SJSA1 (cell line): ENCODE data around the gene PDE3A. TPM values are rescaled to one million over a fixed set of nuclear protein-coding genes. Genes with fewer than 3 reads are reported as not detected.

Source experiments
- DNase-seq, 2 experiments: peaks; one replicate each; pipeline ENCODE4 v3.0.0-alpha.2; 2015 to 2020; ENCODE audit warnings: low spot score in 2 of 2, low read depth in 1 of 2
- H3K27ac ChIP-seq: fragments of 250-450 bp; sonication (Bioruptor Pico); 2 replicates; pipeline ENCODE4 v1.5.1; 2020; ENCODE audit warnings: mild to moderate bottlenecking, moderate library complexity
- H3K27me3 ChIP-seq: fragments of 250-450 bp; sonication (Bioruptor Pico); replicated peaks from 2 replicates; pipeline ENCODE4 v1.5.1; 2020; ENCODE audit warnings: mild to moderate bottlenecking, moderate library complexity
- H3K36me3 ChIP-seq: fragments of 250-450 bp; sonication (Bioruptor Pico); 2 replicates; pipeline ENCODE4 v1.5.1; 2020; ENCODE audit warnings: mild to moderate bottlenecking
- H3K4me1 ChIP-seq: fragments of 250-450 bp; sonication (Bioruptor Pico); replicated peaks from 2 replicates; pipeline ENCODE4 v1.6.1; 2021; ENCODE audit warnings: mild to moderate bottlenecking
- H3K4me3 ChIP-seq: fragments of 250-450 bp; sonication (Bioruptor Pico); 2 replicates; pipeline ENCODE4 v1.5.1; 2020; ENCODE audit warnings: mild to moderate bottlenecking
- H3K9me3 ChIP-seq: fragments of 250-450 bp; sonication (Bioruptor Pico); replicated peaks from 2 replicates; pipeline ENCODE4 v1.5.1; 2020; ENCODE audit warnings: mild to moderate bottlenecking
- total RNA-seq: library from RNA; depleted of rRNA; stranded (reverse); fragments of >200 nt; shearing (Covaris generic); gene quantifications from 2 replicates; pipeline ENCODE4 v1.2.3, GENCODE V29; 2014

Gene PDE3A
- total RNA-seq, 1 experiment from 2014 or later: 0.13 TPM

- H3K36me3 ChIP-seq: no peaks in the 10 kb centered on the region
- H3K4me3 ChIP-seq: no peak overlapping the region
- H3K9me3 ChIP-seq: no peaks in the 10 kb centered on the region
- H3K27me3 ChIP-seq: no peaks in the 10 kb centered on the region; the same call in 1 of the 2 replicates
- DNase-seq: no peak
- H3K27ac ChIP-seq: no peak overlapping the region
- H3K4me1 ChIP-seq: no peaks in the 10 kb centered on the region
These were observed 140.6 kb downstream of the PDE3A start for GRCh38 chr12:20508962-20509361.

DNA sequence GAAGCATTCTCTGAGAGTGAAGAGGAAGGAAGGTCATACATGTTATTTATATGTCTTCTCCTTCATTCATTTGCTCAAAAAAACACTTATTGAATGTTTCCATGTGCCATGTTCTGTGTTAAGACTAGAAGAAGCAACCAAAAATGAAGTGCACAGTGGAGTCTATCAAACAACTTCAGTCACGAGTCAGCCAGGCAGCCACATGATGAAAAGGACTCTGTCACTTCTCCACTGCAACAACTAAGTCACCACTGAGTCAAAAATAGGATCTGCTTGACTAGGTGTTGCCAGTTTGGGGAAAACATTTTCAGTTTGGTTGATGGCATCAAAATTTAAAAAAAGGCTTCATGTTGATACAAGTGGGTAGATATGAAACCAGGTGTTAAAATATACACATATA is 142.5 kb downstream of the PDE3A start:
- H3K36me3 ChIP-seq: no peaks in the 10 kb centered on the region
- no peaks in the 10 kb centered on the region for H3K4me1 ChIP-seq
- H3K27me3 ChIP-seq: no peaks in the 10 kb centered on the region; the same call in 1 of the 2 replicates
- no peak overlapping the region for H3K27ac ChIP-seq
- no peak overlapping the region for H3K4me3 ChIP-seq
- DNase-seq: no peak
- no peaks in the 10 kb centered on the region for H3K9me3 ChIP-seq

- DNase-seq: no peak
- Histone ChIP-seq H3K27me3 (no peaks in the 10 kb centered on the region; the same call in 1 of the 2 replicates), H3K36me3 (no peaks in the 10 kb centered on the region), H3K4me1 (no peaks in the 10 kb centered on the region), H3K9me3 (no peaks in the 10 kb centered on the region), H3K4me3 (no peak overlapping the region), H3K27ac (no peak overlapping the region)
These were observed 144.9 kb downstream of the PDE3A start for GRCh38 chr12:20513189-20513588.

GRCh38 chr12:20514598-20514997 is 146.3 kb downstream of the PDE3A start:
- Histone ChIP-seq H3K9me3 (no peaks in the 10 kb centered on the region), H3K4me1 (no peaks in the 10 kb centered on the region), H3K4me3 (no peak overlapping the region), H3K27me3 (no peaks in the 10 kb centered on the region; the same call in 1 of the 2 replicates), H3K36me3 (no peaks in the 10 kb centered on the region), H3K27ac (no peak overlapping the region)
- DNase-seq: no peak

- no peaks in the 10 kb centered on the region for H3K27me3 ChIP-seq
- no peak overlapping the region for H3K27ac ChIP-seq
These were observed 152.2 kb downstream of the PDE3A start for GRCh38 chr12:20520532-20520931.

DNA sequence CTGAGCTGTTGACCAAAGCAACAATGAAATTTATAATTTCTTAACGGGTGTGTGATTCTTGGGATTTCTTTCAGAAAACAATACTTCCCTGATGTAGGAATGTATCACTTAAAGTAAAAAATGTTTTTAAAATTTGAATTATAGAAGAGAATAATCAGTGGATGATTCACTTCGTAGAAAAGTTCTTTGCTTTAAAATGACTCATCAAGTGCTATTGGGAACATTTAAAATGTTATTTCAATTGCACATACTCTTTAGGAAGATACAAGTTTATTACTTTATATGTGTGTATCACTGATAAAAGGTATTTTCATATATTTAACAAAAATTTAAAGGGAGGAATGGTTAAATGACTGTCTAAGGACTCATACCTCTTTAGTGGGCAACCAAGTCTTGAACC is 155.3 kb downstream of the PDE3A start:
- H3K4me1 ChIP-seq: no peaks in the 10 kb centered on the region
- no peaks in the 10 kb centered on the region for H3K36me3 ChIP-seq
- H3K27ac ChIP-seq: no peak overlapping the region
- no peaks in the 10 kb centered on the region for H3K9me3 ChIP-seq
- H3K4me3 ChIP-seq: no peak overlapping the region
- no peaks in the 10 kb centered on the region for H3K27me3 ChIP-seq
- no peak for DNase-seq

More at GRCh38 chr12:20520532-20520931, 152.2 kb downstream of the PDE3A start:
- DNase-seq: no peak
- H3K9me3 ChIP-seq: no peaks in the 10 kb centered on the region
- no peaks in the 10 kb centered on the region for H3K36me3 ChIP-seq
- H3K4me1 ChIP-seq: no peaks in the 10 kb centered on the region
- H3K4me3 ChIP-seq: no peak overlapping the region

DNA sequence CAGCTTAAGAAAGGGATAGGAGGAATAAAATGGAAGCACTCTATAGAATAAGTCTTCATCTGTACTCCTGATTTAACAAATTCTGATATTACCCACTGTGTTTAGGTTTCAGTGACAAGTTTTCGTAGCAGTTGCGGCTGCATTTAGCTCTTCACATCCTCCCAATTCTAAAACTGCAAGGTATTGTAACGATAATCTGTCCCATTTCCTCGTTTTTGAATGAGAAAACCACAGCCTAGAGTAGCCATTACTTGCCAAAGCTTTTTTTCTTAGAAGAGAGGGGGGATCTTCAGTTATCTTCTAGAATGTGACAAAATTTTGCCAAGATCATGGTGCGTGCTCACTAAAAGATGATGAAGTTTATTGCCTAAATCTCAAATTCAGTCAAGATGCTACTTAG is 155.8 kb downstream of the PDE3A start:
- Histone ChIP-seq H3K9me3 (no peaks in the 10 kb centered on the region), H3K36me3 (no peaks in the 10 kb centered on the region), H3K4me1 (no peaks in the 10 kb centered on the region), H3K4me3 (no peak overlapping the region), H3K27ac (no peak overlapping the region), H3K27me3 (no peaks in the 10 kb centered on the region)
- DNase-seq: no peak

GRCh38 chr12:20525064-20525610 is 156.8 kb downstream of the PDE3A start:
- Histone ChIP-seq H3K9me3 (no peaks in the 10 kb centered on the region), H3K4me1 (no peaks in the 10 kb centered on the region), H3K36me3 (no peaks in the 10 kb centered on the region), H3K27me3 (no peaks in the 10 kb centered on the region), H3K4me3 (no peak overlapping the region), H3K27ac (no peak overlapping the region)
- no peak for DNase-seq

GRCh38 chr12:20527417-20528163 is 159.3 kb downstream of the PDE3A start:
- H3K27ac ChIP-seq: no peak overlapping the region
- no peaks in the 10 kb centered on the region for H3K4me1 ChIP-seq
- H3K4me3 ChIP-seq: no peak overlapping the region
- DNase-seq: no peak
- H3K27me3 ChIP-seq: no peaks in the 10 kb centered on the region
- H3K9me3 ChIP-seq: no peaks in the 10 kb centered on the region
- H3K36me3 ChIP-seq: no peaks in the 10 kb centered on the region

DNA sequence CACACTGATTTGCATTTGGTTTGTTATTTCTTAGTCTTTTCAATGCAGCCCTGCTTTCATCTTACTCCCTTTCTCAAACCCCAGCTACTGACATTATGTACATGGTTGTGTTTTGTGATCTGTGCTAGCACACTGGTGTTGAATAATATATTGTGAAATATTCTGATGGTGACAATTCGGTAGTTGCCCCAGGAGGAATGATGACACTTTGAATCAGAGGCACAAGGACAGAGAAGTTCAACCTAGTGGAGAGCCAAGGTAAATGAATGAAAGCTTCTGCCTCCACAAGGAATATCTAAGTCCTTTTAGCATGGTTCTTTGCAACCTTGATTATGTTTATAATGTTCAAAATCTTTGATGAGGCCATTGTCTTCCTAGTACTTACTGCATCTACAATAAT is 159.9 kb downstream of the PDE3A start:
- Histone ChIP-seq H3K4me3 (no peak overlapping the region), H3K27ac (no peak overlapping the region)

GRCh38 chr12:20546267-20546666 is 177.9 kb downstream of the PDE3A start:
- no peak overlapping the region for H3K4me3 ChIP-seq
- H3K27ac ChIP-seq: no peak overlapping the region
- H3K27me3 ChIP-seq: no peaks in the 10 kb centered on the region
- H3K4me1 ChIP-seq: no peaks in the 10 kb centered on the region
- no peak for DNase-seq
- no peaks in the 10 kb centered on the region for H3K36me3 ChIP-seq
- H3K9me3 ChIP-seq: no peaks in the 10 kb centered on the region

More for the DNA sequence above, 159.9 kb downstream of the PDE3A start:
- H3K27me3 ChIP-seq: no peaks in the 10 kb centered on the region
- H3K9me3 ChIP-seq: no peaks in the 10 kb centered on the region
- H3K36me3 ChIP-seq: no peaks in the 10 kb centered on the region
- H3K4me1 ChIP-seq: no peaks in the 10 kb centered on the region
- DNase-seq: no peak

- Histone ChIP-seq H3K27ac (no peak overlapping the region), H3K27me3 (no peaks in the 10 kb centered on the region), H3K9me3 (no peaks in the 10 kb centered on the region), H3K4me3 (no peak overlapping the region), H3K4me1 (no peaks in the 10 kb centered on the region), H3K36me3 (no peaks in the 10 kb centered on the region)
- no peak for DNase-seq
These were observed 179.7 kb downstream of the PDE3A start for GRCh38 chr12:20547816-20548575.

GRCh38 chr12:20548611-20549010 is 180.3 kb downstream of the PDE3A start:
- Histone ChIP-seq H3K36me3 (no peaks in the 10 kb centered on the region), H3K9me3 (no peaks in the 10 kb centered on the region), H3K4me1 (no peaks in the 10 kb centered on the region), H3K27ac (no peak overlapping the region), H3K4me3 (no peak overlapping the region), H3K27me3 (no peaks in the 10 kb centered on the region)
- no peak for DNase-seq

GRCh38 chr12:20549108-20549719 is 180.9 kb downstream of the PDE3A start:
- Histone ChIP-seq H3K4me3 (no peak overlapping the region), H3K9me3 (no peaks in the 10 kb centered on the region), H3K27ac (no peak overlapping the region), H3K4me1 (no peaks in the 10 kb centered on the region), H3K27me3 (no peaks in the 10 kb centered on the region), H3K36me3 (no peaks in the 10 kb centered on the region)
- DNase-seq: peak in 1 of 2 experiments; percentile 5
